ENCODE results near the gene CCDC183. TPM values are rescaled to one million over a fixed set of nuclear protein-coding genes. Genes with fewer than 3 reads are reported as not detected.

The CCDC183 gene
- total RNA-seq, 1 experiment from 2014 or later, result 1.1 TPM

DNA sequence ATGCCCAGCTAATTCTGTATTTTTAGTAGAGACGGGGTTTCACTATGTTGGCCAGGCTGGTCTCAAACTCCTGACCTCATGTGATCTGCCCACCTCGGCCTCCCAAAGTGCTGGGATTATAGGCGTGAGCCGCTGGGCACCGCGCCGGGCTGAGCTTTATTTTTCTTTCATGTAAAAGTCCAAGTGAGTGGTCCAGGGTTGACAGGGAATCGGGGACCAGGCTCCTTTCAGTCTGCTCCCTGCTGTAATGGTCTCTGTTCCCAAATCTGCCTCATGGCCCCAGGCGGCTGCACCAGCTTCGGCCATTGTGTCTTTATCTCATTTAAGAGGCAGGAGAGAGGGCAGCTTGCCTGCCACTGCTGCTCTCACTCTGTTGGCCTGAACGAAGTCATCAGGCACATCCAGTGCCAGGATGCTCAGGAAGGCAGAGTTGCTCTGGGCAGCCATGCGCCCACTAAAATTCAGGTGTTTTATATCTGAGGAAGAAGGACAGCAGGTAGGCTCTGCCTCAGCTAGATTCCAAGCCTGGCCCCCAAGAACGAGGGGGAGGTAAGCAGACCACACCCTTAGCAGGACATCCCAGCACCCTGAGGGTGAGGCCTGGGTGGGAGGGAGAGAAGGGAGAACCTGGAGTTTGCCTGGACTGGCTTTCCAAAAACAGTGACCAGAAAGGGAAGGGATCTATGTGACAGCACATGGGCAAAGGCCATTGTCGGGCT is 1.7 kb upstream of the CCDC183 start:
- H3K27ac ChIP-seq (ENCODE audit: insufficient read length, low read depth, low read length), result no peak overlapping the region
- no peak overlapping the region for H3K18ac ChIP-seq (ENCODE audit: insufficient read length, low read depth, low read length)
- no peak overlapping the region for H3K4me3 Mint-ChIP-seq
- no peaks in the 10 kb centered on the region for H3K79me2 ChIP-seq (ENCODE audit: insufficient read depth, low read length)
- DNase-seq, result no peak
- no peak overlapping the region for H2AFZ ChIP-seq (ENCODE audit: low read length)
- no peak overlapping the region for H3K9ac ChIP-seq (ENCODE audit: extremely low read depth, insufficient read length, low read length)
- H2BK120ac ChIP-seq (ENCODE audit: low read depth, low read length, poor library complexity, severe bottlenecking), result no peak overlapping the region
- H3K14ac ChIP-seq (ENCODE audit: insufficient read depth, low read length), result no peak overlapping the region
- H4K20me1 ChIP-seq (ENCODE audit: control insufficient read depth, insufficient read depth, insufficient read length), result no peaks in the 10 kb centered on the region
- no peak overlapping the region for H4K8ac ChIP-seq (replicated peaks; ENCODE audit: insufficient read length, low read depth, low read length)
- no peak overlapping the region for H3T11ph ChIP-seq (ENCODE audit: low read length)
- H3K79me1 ChIP-seq (ENCODE audit: insufficient read depth, low read depth, low read length, poor library complexity, severe bottlenecking), result no peaks in the 10 kb centered on the region
- H3K36me3 Mint-ChIP-seq (ENCODE audit: insufficient read depth in 1 of 3, low read depth in 3 of 3), result peaks cover 0 to 8% (median 1%) of the 10 kb centered on the region in 3 experiments; a peak in 3 of 7 replicates
- peaks cover 4% of the 10 kb centered on the region for H3K23me2 ChIP-seq (ENCODE audit: insufficient read length, low read depth, low read length, poor library complexity, severe bottlenecking)
- no CpG with 5 or more reads among the region's 14 CpGs for WGBS (ENCODE audit: extremely low coverage, insufficient read length, low lambda C conversion rate)
- no peak overlapping the region for H3K23ac ChIP-seq (ENCODE audit: insufficient read length, low read depth, low read length)
- peaks cover 17 to 27% of the 10 kb centered on the region in 2 experiments for H3K4me1 Mint-ChIP-seq
- TF ChIP-seq, protein P1, sequence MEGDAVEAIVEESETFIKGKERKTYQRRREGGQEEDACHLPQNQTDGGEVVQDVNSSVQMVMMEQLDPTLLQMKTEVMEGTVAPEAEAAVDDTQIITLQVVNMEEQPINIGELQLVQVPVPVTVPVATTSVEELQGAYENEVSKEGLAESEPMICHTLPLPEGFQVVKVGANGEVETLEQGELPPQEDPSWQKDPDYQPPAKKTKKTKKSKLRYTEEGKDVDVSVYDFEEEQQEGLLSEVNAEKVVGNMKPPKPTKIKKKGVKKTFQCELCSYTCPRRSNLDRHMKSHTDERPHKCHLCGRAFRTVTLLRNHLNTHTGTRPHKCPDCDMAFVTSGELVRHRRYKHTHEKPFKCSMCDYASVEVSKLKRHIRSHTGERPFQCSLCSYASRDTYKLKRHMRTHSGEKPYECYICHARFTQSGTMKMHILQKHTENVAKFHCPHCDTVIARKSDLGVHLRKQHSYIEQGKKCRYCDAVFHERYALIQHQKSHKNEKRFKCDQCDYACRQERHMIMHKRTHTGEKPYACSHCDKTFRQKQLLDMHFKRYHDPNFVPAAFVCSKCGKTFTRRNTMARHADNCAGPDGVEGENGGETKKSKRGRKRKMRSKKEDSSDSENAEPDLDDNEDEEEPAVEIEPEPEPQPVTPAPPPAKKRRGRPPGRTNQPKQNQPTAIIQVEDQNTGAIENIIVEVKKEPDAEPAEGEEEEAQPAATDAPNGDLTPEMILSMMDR (conservative IDR thresholded peaks at IDR 0.05), result no peak
- no peak overlapping the region for H4K5ac ChIP-seq (ENCODE audit: insufficient read length, low read depth, low read length)
- H3K56ac ChIP-seq (ENCODE audit: insufficient read length, low read depth, low read length), result no peak overlapping the region
- H3K27me3 ChIP-seq (ENCODE audit: insufficient read depth, low read length), result no peaks in the 10 kb centered on the region; the same call in 1 of the 2 replicates
- peak overlapping the region in 1 of 3 experiments; percentile 51; a peak in 1 of 7 replicates for H3K27ac Mint-ChIP-seq
- no peaks in the 10 kb centered on the region for H3K4me1 ChIP-seq (ENCODE audit: insufficient read depth, low read length)
- no peak overlapping the region for H2BK15ac ChIP-seq (ENCODE audit: low read depth, low read length)
- no peak overlapping the region for H2BK12ac ChIP-seq (ENCODE audit: insufficient read length, low read depth, low read length)
- H2BK5ac ChIP-seq (ENCODE audit: insufficient read length, low read length), result no peak overlapping the region
- H2BK20ac ChIP-seq (ENCODE audit: low read depth, low read length, poor library complexity, severe bottlenecking), result no peak overlapping the region
- H3K27me3 Mint-ChIP-seq (ENCODE audit: low read depth), result peaks cover 34% of the 10 kb centered on the region
- no peaks in the 10 kb centered on the region for H3K9me3 ChIP-seq (ENCODE audit: control insufficient read depth, low read depth, low read length)
- no peak overlapping the region for H3K4me2 ChIP-seq (ENCODE audit: insufficient read depth, insufficient read length, low read length)
- no peak overlapping the region for H2AK5ac ChIP-seq (ENCODE audit: insufficient read length, low read length)
- H4K91ac ChIP-seq (ENCODE audit: insufficient read length, low read depth, low read length), result no peak overlapping the region
- H3K4ac ChIP-seq (ENCODE audit: low read depth, low read length), result no peak overlapping the region
- no peaks in the 10 kb centered on the region for H3K9me3 Mint-ChIP-seq
